ENCODE measurements around the gene SLC45A2. TPM values are rescaled to one million over a fixed set of nuclear protein-coding genes. Genes with fewer than 3 reads are reported as not detected.
"Not testable (repeated sequence)": the region's sequence is repeated elsewhere in the genome, so short reads cannot be mapped to it uniquely, and the experiment has no call there.

SLC45A2 gene
- total RNA-seq, 1 donor from 2014 or later = not detected

- no peak for TF ChIP-seq CTCF (IDR thresholded peaks at IDR 0.05; ENCODE audit: borderline replicate concordance)
- H3K27ac ChIP-seq (replicated peaks) = no peak overlapping the region
- peaks cover 12% of the 10 kb centered on the region for H3K4me1 ChIP-seq
- intact Hi-C loops (cut with micrococcal nuclease) = no loop called here
- no peaks in the 10 kb centered on the region for H3K36me3 ChIP-seq
- H3K27me3 ChIP-seq (ENCODE audit: low read depth) = no peaks in the 10 kb centered on the region
- no peak overlapping the region for H3K4me3 ChIP-seq
- DNase-seq = no peak
- no peaks in the 10 kb centered on the region for H3K9me3 ChIP-seq (replicated peaks)
These were observed 28.3 kb upstream of the SLC45A2 start for GRCh38 chr5:34012791-34013190.

GRCh38 chr5:34011536-34011935 is 27.0 kb upstream of the SLC45A2 start:
- no peak overlapping the region for H3K27ac ChIP-seq (replicated peaks)
- H3K4me1 ChIP-seq = peaks cover 25% of the 10 kb centered on the region
- DNase-seq = no peak
- intact Hi-C loops (cut with micrococcal nuclease) = no loop called here
- TF ChIP-seq CTCF (IDR thresholded peaks at IDR 0.05; ENCODE audit: borderline replicate concordance) = no peak
- no peaks in the 10 kb centered on the region for H3K27me3 ChIP-seq (ENCODE audit: low read depth)
- no peaks in the 10 kb centered on the region for H3K36me3 ChIP-seq
- H3K4me3 ChIP-seq = no peak overlapping the region
- H3K9me3 ChIP-seq (replicated peaks) = no peaks in the 10 kb centered on the region

DNA sequence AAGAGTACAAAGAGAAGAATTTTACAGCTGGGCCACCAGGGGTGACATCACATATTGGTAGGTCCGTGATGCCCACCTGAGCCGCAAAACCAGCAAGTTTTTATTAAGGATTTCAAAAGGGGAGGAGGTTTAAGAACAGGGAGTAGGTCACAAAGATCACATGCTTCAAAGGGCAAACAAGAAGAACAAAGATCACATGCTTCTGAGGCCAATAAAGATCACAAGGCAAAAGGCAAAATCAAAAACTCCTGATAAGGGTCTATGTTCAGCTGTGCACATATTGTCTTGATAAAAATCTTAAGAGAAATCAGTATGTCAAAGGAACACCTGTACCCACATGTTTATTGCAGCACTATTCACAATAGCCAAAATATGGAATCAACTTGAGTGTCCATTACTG is 25.7 kb upstream of the SLC45A2 start:
- intact Hi-C loops (cut with micrococcal nuclease); H3K27ac ChIP-seq (replicated peaks); H3K9me3 ChIP-seq (replicated peaks); H3K27me3 ChIP-seq (ENCODE audit: low read depth); H3K36me3 ChIP-seq; DNase-seq; H3K4me3 ChIP-seq: not testable (repeated sequence)
- H3K4me1 ChIP-seq = peaks cover 29% of the 10 kb centered on the region

- intact Hi-C loops (cut with micrococcal nuclease) = no loop called here
These were observed 25.1 kb upstream of the SLC45A2 start for GRCh38 chr5:34009610-34010009.

DNA sequence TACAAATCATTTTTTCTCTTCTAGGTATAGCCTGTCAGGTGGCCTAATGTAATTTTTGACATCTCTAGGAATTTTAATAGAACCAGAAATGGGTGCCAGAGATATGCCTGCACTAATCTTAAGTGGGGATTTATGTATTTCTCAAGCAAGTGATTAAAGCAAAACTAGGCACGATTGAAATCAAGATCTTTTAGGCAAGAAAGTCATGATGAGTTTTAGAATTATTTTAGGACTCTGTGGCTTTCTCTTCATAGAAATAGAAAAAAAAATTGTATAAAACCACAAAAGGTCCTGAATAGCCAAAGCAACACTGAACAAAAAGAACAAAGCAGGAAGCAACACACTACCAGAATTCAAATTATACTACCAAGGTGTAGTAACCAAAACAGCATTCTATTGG is 24.3 kb upstream of the SLC45A2 start:
- intact Hi-C loops (cut with micrococcal nuclease) = no loop called here
- Histone ChIP-seq H3K27ac (replicated peaks) (peak overlapping the region; percentile 97), H3K9me3 (replicated peaks) (no peaks in the 10 kb centered on the region), H3K4me1 (peaks cover 29% of the 10 kb centered on the region), H3K4me3 (peak overlapping the region; percentile 79), H3K27me3 (ENCODE audit: low read depth) (no peaks in the 10 kb centered on the region), H3K36me3 (peaks cover 14% of the 10 kb centered on the region)
- DNase-seq = no peak
- TF ChIP-seq CTCF (IDR thresholded peaks at IDR 0.05; ENCODE audit: borderline replicate concordance) = no peak

More at GRCh38 chr5:34009610-34010009, 25.1 kb upstream of the SLC45A2 start:
- no peak for TF ChIP-seq CTCF (IDR thresholded peaks at IDR 0.05; ENCODE audit: borderline replicate concordance)
- DNase-seq = no peak
- Histone ChIP-seq H3K27me3 (ENCODE audit: low read depth) (no peaks in the 10 kb centered on the region), H3K36me3 (peaks cover 6% of the 10 kb centered on the region), H3K9me3 (replicated peaks) (no peaks in the 10 kb centered on the region), H3K4me1 (peaks cover 29% of the 10 kb centered on the region), H3K4me3 (no peak overlapping the region), H3K27ac (replicated peaks) (no peak overlapping the region)

GRCh38 chr5:34007621-34008600 is 23.4 kb upstream of the SLC45A2 start, which contains the start of gene AMACR:
Gene AMACR (minus strand): TSS chr5:34008050. CDS start chr5:34008019, 31 bp downstream.
- Histone ChIP-seq H3K27ac (replicated peaks) (peak within 1 kb of the TSS; percentile 97), H3K4me3 (peak within 1 kb of the TSS; percentile 79), H3K9me3 (replicated peaks) (no peaks in the 10 kb centered on the region), H3K27me3 (ENCODE audit: low read depth) (no peaks in the 10 kb centered on the region), H3K36me3 (peaks cover 18% of the 10 kb centered on the region), H3K4me1 (peaks cover 28% of the 10 kb centered on the region)
- TF ChIP-seq CTCF (IDR thresholded peaks at IDR 0.05; ENCODE audit: borderline replicate concordance) = peak; percentile 19
- DNase-seq = peak; percentile 94
- intact Hi-C loops (cut with micrococcal nuclease) = no loop called here

All from left ventricle myocardium inferior (tissue), 1 donor.